ENCODE results near the gene ROR2. TPM values are rescaled to one million over a fixed set of nuclear protein-coding genes. Genes with fewer than 3 reads are reported as not detected.

The ROR2 gene
- total RNA-seq, 1 experiment from 2014 or later, result 2.7 TPM

- TF ChIP-seq CTCF (conservative IDR thresholded peaks at IDR 0.05), result no peak
- Histone ChIP-seq H3K14ac (ENCODE audit: insufficient read depth, low read length) (no peak overlapping the region), H3K79me2 (ENCODE audit: insufficient read depth, low read length) (no peaks in the 10 kb centered on the region)
These were observed 35.1 kb downstream of the ROR2 start for GRCh38 chr9:91914937-91915336.

More at GRCh38 chr9:91914937-91915336, 35.1 kb downstream of the ROR2 start:
- Histone ChIP-seq H4K91ac (ENCODE audit: insufficient read length, low read depth, low read length) (no peak overlapping the region), H2BK12ac (ENCODE audit: insufficient read length, low read depth, low read length) (no peak overlapping the region), H3K18ac (ENCODE audit: insufficient read length, low read depth, low read length) (no peak overlapping the region), H4K8ac (replicated peaks; ENCODE audit: insufficient read length, low read depth, low read length) (no peak overlapping the region), H3K27ac (ENCODE audit: insufficient read length, low read depth, low read length) (no peak overlapping the region), H2BK120ac (ENCODE audit: low read depth, low read length, poor library complexity, severe bottlenecking) (no peak overlapping the region), H2BK20ac (ENCODE audit: low read depth, low read length, poor library complexity, severe bottlenecking) (no peak overlapping the region), H3K9me3 (ENCODE audit: control insufficient read depth, low read depth, low read length) (no peaks in the 10 kb centered on the region), H3K79me1 (ENCODE audit: insufficient read depth, low read depth, low read length, poor library complexity, severe bottlenecking) (no peaks in the 10 kb centered on the region), H3K27me3 (ENCODE audit: insufficient read depth, low read length) (no peaks in the 10 kb centered on the region; the same call in 1 of the 2 replicates), H4K20me1 (ENCODE audit: control insufficient read depth, insufficient read depth, insufficient read length) (no peaks in the 10 kb centered on the region), H2AFZ (ENCODE audit: low read length) (no peak overlapping the region), H3K56ac (ENCODE audit: insufficient read length, low read depth, low read length) (no peak overlapping the region), H3K4me1 (ENCODE audit: insufficient read depth, low read length) (no peaks in the 10 kb centered on the region), H3K23ac (ENCODE audit: insufficient read length, low read depth, low read length) (no peak overlapping the region), H2AK5ac (ENCODE audit: insufficient read length, low read length) (no peak overlapping the region), H2BK5ac (ENCODE audit: insufficient read length, low read length) (no peak overlapping the region), H3T11ph (ENCODE audit: low read length) (no peak overlapping the region), H4K5ac (ENCODE audit: insufficient read length, low read depth, low read length) (no peak overlapping the region), H2BK15ac (ENCODE audit: low read depth, low read length) (no peak overlapping the region), H3K4me2 (ENCODE audit: insufficient read depth, insufficient read length, low read length) (no peak overlapping the region), H3K9ac (ENCODE audit: extremely low read depth, insufficient read length, low read length) (no peak overlapping the region), H3K4ac (ENCODE audit: low read depth, low read length) (no peak overlapping the region), H3K23me2 (ENCODE audit: insufficient read length, low read depth, low read length, poor library complexity, severe bottlenecking) (no peaks in the 10 kb centered on the region)
- H3K9me3 Mint-ChIP-seq, result no peaks in the 10 kb centered on the region
- no CpG with 5 or more reads among the region's 9 CpGs for WGBS (ENCODE audit: extremely low coverage, insufficient read length, low lambda C conversion rate)
- no peak for DNase-seq
- H3K36me3 Mint-ChIP-seq (ENCODE audit: insufficient read depth in 1 of 3, low read depth in 3 of 3), result no peaks in the 10 kb centered on the region; a peak in 1 of 7 replicates
- 0 out of 4 replicates have a peak, but pooled peaks cover 0 to 2% of the 10 kb centered on the region in 2 experiments for H3K4me1 Mint-ChIP-seq
- H3K27ac Mint-ChIP-seq, result no peak overlapping the region
- H3K4me3 Mint-ChIP-seq, result no peak overlapping the region
- H3K27me3 Mint-ChIP-seq (ENCODE audit: low read depth), result peaks cover 69% of the 10 kb centered on the region
